ENCODE measurements around the gene ZNF595. TPM values are rescaled to one million over a fixed set of nuclear protein-coding genes. Genes with fewer than 3 reads are reported as not detected.

Gene ZNF595
- total and polyA plus RNA-seq, 11 donors = 2.7 to 12.9 (median 7.1) TPM

- no peaks in the 10 kb centered on the region for H3K27me3 ChIP-seq
- TF ChIP-seq, protein P1, sequence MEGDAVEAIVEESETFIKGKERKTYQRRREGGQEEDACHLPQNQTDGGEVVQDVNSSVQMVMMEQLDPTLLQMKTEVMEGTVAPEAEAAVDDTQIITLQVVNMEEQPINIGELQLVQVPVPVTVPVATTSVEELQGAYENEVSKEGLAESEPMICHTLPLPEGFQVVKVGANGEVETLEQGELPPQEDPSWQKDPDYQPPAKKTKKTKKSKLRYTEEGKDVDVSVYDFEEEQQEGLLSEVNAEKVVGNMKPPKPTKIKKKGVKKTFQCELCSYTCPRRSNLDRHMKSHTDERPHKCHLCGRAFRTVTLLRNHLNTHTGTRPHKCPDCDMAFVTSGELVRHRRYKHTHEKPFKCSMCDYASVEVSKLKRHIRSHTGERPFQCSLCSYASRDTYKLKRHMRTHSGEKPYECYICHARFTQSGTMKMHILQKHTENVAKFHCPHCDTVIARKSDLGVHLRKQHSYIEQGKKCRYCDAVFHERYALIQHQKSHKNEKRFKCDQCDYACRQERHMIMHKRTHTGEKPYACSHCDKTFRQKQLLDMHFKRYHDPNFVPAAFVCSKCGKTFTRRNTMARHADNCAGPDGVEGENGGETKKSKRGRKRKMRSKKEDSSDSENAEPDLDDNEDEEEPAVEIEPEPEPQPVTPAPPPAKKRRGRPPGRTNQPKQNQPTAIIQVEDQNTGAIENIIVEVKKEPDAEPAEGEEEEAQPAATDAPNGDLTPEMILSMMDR (IDR thresholded peaks at IDR 0.05) = no peak
- TF ChIP-seq POLR2A (IDR thresholded peaks at IDR 0.05) = no peak
- H3K9me3 ChIP-seq = peaks cover 0 to 94% (median 71%) of the 10 kb centered on the region in 12 donors
- no peaks in the 10 kb centered on the region for H3K4me1 ChIP-seq
- intact Hi-C loops (cut with DNase I) = no loop called here
- H3K4me3 ChIP-seq = no peak overlapping the region
- WGBS, 4 donors = 85 to 89% (median 88%) methylated on average over 5 of the region's 5 CpGs
- no peak overlapping the region for H3K27ac ChIP-seq
- ATAC-seq (no peak), DNase-seq (no peak)
- peaks cover 0 to 13% (median 0%) of the 10 kb centered on the region in 9 donors for H3K36me3 ChIP-seq
Observed at GRCh38 chr4:99863-100262, 46.7 kb downstream of the ZNF595 start.

- TF ChIP-seq, protein P1 (IDR thresholded peaks at IDR 0.05) = no peak
- no peak for TF ChIP-seq POLR2A (IDR thresholded peaks at IDR 0.05)
- intact Hi-C loops (cut with DNase I) = no loop called here
Observed at GRCh38 chr4:107083-107443, 53.9 kb downstream of the ZNF595 start.

DNA sequence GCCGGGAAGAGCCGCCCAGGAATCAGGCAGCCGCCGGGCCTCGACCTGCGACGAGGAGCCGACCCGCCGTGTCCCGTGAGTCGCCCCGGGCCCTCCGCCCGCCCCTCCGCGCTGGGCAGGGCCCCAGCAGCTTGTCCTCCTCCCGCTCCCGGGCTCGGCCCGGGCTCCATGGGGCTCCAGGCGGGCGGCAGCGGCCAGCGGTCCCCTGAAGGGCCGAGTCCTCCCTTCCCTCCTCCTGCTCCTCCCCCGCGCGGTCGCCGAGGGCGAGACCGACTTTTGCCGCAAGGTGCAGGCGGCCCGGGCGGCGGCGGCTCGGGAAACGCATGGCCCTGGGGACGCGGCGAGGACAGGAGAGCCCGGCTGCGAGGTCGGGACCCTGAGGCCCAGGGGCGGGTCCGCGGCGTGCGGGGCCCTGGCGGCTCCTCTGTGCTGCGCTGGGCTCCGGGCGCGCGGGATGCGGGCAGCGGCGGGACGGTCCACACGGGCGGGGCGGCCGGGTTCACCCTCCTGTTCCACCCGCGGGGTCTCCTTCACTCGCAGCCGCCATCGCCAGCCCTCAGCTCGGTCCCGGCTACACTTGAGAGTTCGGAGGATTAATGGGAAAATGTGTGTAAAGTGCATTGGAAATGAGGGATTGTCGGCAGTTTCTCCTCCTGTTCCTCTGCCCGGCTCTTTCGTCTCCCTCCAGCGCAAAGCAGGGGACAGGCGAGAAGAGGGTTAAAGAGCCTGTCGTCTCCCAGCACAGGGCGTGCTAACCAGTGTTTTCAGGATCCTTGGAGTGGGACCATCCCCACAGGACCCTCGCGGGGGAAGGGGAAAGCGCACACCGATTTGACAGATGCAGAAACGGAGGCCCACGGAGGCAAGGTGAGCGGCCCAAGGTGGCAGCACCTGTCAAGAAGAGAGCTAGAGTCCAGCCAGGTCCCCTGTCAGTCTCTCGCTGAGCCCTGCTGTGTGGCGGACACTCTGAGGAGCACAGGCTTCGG lies 54.6 kb downstream of the ZNF595 start:
- ATAC-seq = peak in 1 of 4 donors; percentile 50
- peaks cover 0 to 48% (median 3%) of the 10 kb centered on the region in 12 donors for H3K9me3 ChIP-seq

More at GRCh38 chr4:107083-107443, 53.9 kb downstream of the ZNF595 start:
- H3K4me3 ChIP-seq = peak overlapping the region in 11 of 12 donors; percentile 0 to 53 (median 39)
- H3K27ac ChIP-seq = no peak overlapping the region
- H3K4me1 ChIP-seq = peaks cover 0 to 12% (median 0%) of the 10 kb centered on the region in 12 donors
- ATAC-seq (no peak), DNase-seq (no peak)
- H3K9me3 ChIP-seq = peaks cover 0 to 54% (median 8%) of the 10 kb centered on the region in 12 donors
- peaks cover 21 to 61% (median 33%) of the 10 kb centered on the region in 9 donors for H3K27me3 ChIP-seq
- no peaks in the 10 kb centered on the region for H3K36me3 ChIP-seq
- 13 to 35% (median 15%) methylated on average over 10 to 33 of the region's 33 CpGs for WGBS, 4 donors

More for the DNA sequence above, 54.6 kb downstream of the ZNF595 start:
- DNase-seq = peak in 1 of 5 donors; percentile 63
- Histone ChIP-seq H3K27me3 (peaks cover 21 to 61% (median 33%) of the 10 kb centered on the region in 9 donors), H3K4me1 (peaks cover 0 to 12% (median 0%) of the 10 kb centered on the region in 12 donors), H3K36me3 (no peaks in the 10 kb centered on the region), H3K4me3 (peak overlapping the region; percentile 0 to 53 (median 36)), H3K27ac (no peak overlapping the region)
- intact Hi-C loops (cut with DNase I) = no loop called here
- 6 to 11% (median 8%) methylated on average over 27 to 91 of the region's 91 CpGs for WGBS, 4 donors
- no peak for TF ChIP-seq POLR2A (IDR thresholded peaks at IDR 0.05)
- TF ChIP-seq, protein P1 (IDR thresholded peaks at IDR 0.05) = no peak
